ENCODE measurements around the gene CDH4.

Gene CDH4

DNA sequence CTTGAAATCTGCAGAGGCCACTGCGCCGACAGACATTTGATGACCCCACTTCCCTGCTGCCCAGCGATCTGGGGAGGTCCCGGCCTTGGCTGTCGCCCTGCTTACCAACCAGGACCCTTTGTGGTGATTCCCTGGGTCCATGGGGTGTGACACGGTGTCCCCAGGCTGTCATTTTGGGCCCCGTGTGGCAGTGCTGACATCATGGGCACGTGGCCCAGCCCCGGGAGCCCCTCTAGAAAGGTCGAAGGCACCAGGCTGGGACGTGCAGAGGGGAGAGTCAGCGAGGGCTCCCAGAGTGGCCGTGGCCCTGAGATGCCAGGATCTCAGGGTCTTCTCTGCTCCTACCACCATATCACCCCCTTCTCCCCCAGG, 643.6 kb downstream of the CDH4 start:
- DNase-seq (ENCODE audit: extremely low read depth in 1 of 2, low read depth in 1 of 2): no peak

DNA sequence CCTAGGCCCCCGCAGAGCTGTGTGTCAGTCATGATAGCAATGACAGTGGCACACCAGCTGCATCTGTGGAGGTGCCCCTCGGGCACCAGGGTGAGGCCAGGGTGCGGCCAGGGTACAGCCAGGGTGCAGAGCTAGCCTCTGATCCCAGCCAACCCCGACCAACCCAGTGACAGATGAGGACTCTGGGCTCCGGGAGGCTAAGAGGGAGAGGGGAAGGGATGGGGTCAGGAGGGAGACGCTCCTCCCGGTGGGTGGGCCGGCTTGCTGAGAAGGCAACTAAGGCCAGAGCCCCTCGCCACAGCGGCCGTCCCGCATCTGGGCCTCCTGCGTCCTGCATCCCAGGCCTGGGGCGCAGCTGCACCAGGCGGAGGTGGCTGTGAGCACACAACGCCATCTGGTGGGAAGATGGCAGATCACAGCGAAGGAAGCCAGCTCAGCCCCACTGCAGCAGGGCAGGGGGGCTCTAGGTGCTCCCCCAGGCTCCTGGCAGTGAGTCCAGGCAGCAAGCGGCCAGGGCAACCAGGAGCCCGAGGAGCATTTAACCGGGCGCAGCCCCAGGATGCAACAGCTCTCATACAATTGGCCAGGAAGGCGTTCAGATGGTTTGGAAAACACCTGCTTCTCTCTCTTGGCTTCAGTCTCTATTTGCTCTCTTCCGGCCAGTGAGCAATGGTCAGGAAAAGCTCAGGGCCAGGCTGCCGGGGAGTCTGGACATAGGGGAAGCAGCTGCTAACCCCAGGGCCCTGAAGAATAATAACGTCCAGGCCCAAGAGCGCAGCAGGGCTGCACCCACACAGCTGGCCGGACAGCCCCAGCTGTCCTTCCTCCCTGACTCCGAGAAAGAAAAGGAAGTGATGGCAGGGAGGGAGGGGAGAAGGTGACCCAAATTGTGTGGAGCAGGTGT, 644.2 kb downstream of the CDH4 start:
- DNase-seq (ENCODE audit: extremely low read depth in 1 of 2, low read depth in 1 of 2): no peak

- no peak for DNase-seq (ENCODE audit: extremely low read depth in 1 of 2, low read depth in 1 of 2)
Measured at GRCh38 chr20:61897401-61898295, 645.6 kb downstream of the CDH4 start.

DNA sequence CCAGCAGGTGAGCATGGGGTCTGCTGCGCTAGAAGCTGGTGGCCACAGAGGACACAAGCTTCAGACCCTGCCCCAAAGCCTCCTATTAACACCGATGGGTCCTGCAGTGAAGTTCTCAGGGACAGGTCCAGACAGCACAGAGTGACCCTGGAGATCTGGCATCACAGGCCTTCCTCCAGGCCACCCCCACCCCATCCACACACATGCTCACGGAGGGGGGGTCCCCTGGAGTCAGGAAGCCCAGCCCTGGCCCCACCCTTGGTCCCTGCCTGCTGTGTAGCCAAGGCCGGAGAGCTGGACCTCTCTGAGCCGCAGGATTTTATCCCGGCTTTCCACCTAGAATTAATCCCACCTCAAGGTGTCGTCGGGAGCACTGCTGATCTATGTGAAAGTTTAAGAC, 646.3 kb downstream of the CDH4 start:
- DNase-seq (ENCODE audit: extremely low read depth in 1 of 2, low read depth in 1 of 2): no peak

- no peak for DNase-seq (ENCODE audit: extremely low read depth in 1 of 2, low read depth in 1 of 2)
Measured at GRCh38 chr20:61900011-61900944, 648.2 kb downstream of the CDH4 start.

GRCh38 chr20:61900945-61901293, 648.9 kb downstream of the CDH4 start:
- DNase-seq (ENCODE audit: extremely low read depth in 1 of 2, low read depth in 1 of 2): no peak

DNA sequence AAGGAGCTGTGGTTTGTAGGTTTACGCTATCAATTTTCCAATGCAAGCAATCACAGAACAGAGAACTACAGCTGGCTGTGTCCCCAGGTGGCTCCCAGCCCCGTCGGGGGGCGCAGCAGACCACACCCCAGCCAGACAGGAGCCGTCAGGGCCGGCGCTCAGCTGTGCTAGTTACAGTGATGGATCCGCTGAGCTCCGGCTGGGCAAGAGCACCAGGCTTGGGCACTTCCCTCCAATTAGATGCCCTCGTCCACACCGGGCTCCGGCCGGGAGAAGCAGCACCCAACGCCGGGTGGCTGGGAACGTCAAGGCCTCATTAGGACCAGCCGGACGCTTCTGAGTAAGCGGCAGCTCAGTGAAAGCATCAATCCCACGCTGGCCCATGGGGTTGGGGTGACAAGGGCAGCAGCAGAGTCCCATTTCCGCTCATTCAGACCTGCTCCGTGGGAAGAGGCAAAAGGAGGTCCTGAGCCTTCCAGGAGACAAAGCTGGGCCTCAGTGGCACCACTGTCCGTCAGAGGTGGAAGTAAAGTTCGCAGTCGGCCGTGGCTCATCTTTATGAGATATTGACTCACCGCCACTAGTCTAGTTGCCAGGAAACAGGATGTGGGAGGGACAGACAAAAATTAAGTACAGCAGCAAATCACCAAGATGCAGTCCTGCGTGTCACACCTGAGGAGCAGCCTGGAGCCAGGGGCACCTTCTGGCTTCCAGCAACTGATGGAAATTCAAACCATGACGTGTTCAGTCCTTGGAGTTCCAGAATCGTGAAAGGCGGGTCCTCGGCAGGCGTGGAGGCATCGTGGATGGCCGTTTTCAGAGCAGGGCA, 649.5 kb downstream of the CDH4 start:
- DNase-seq (ENCODE audit: extremely low read depth in 1 of 2, low read depth in 1 of 2): no peak

- DNase-seq (ENCODE audit: extremely low read depth in 1 of 2, low read depth in 1 of 2): no peak
Measured at GRCh38 chr20:61902221-61902869, 650.3 kb downstream of the CDH4 start.

DNA sequence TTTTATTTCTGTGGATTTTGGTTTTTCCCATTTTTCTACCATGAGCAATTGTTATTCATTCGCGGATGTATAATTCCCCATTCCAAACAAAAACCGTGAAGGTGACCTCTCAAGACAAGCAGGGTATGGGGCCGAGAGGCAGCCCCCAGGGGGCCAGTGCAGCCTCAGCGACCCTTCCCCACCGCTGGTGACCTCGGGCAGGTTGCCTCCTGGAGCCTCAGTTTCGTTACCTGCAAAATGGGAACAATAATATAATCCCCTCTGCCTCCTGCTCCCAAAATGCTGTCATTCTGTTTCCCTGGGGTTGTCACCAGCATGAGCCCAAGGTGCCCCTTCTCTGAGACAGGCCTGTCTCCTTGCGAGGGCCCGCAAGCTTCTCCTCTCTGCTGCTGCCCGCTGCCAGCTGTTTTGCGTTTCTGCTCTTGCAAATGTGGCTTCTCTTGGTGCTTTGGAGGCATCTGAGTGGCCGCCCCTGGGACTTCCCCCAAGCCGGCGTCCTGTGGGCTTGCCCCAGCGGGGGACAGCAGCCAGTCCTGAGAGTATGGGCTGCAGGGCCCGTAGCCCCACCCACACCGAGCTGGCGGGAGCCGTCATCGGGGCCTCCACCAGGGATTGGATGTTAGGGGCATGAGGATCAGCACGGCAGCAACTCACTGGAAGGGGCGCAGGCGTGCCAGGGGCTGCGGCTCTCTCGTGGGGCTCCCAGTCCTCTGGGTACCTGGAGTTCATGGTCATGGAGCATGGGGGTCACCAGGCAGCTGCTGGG, 651.7 kb downstream of the CDH4 start:
- DNase-seq (ENCODE audit: extremely low read depth in 1 of 2, low read depth in 1 of 2): no peak

DNA sequence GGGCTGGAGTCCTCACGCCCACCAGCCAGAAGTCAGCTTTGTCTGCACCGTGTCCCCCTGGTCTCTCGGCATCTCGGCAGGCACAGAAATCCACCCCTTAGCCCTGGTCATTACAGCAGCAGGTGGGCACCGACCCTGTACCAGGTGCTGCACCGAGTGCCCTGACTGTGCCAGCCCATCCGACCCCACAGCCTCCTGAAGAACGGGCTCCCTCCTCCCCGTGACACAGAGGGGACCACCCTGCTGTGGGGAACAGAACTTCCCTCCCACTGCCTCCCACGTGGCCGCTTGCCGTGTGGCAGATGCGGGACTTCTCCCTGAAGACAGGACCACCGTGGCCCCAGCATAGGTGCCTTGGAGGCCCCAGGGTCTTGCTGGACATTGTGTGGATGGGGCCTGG, 652.4 kb downstream of the CDH4 start:
- no peak for DNase-seq (ENCODE audit: extremely low read depth in 1 of 2, low read depth in 1 of 2)

DNA sequence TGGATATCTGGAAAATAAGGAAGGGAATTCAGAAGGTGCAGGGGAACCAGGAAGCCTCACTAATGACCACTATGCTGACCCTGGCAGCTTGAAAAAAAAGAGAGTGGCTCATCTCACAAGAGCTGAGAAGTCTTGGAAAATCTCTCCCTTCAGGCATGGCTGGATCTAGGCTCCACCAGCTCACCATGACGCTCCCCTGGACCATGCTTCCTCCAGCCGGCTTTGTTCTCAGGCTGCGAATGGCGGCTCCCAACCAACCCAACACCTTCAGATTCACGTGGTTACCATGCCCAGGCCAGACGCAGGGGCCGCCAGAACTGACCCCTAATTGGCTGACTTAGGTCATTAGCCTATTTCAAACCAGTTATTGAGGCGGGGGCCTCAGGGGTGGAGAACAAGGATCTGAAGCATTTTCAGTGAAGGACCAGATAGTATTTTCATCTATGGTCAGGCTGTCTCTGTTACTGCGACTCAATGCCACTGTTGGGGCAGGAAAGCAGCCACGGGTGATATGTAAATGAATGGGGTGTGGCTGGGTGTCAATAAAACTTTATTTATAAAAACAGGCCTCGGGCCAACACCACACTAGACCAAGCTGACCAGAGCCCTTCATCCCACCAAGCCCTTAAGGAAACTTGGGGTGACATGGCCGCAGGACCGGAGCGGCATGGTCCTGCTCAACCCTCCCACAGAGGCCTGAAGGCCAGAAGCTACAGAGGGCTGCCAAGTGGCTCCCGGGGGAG, 653.9 kb downstream of the CDH4 start:
- no peak for DNase-seq (ENCODE audit: extremely low read depth in 1 of 2, low read depth in 1 of 2)

GRCh38 chr20:61907081-61907891, 655.2 kb downstream of the CDH4 start:
- DNase-seq (ENCODE audit: extremely low read depth in 1 of 2, low read depth in 1 of 2): no peak

DNA sequence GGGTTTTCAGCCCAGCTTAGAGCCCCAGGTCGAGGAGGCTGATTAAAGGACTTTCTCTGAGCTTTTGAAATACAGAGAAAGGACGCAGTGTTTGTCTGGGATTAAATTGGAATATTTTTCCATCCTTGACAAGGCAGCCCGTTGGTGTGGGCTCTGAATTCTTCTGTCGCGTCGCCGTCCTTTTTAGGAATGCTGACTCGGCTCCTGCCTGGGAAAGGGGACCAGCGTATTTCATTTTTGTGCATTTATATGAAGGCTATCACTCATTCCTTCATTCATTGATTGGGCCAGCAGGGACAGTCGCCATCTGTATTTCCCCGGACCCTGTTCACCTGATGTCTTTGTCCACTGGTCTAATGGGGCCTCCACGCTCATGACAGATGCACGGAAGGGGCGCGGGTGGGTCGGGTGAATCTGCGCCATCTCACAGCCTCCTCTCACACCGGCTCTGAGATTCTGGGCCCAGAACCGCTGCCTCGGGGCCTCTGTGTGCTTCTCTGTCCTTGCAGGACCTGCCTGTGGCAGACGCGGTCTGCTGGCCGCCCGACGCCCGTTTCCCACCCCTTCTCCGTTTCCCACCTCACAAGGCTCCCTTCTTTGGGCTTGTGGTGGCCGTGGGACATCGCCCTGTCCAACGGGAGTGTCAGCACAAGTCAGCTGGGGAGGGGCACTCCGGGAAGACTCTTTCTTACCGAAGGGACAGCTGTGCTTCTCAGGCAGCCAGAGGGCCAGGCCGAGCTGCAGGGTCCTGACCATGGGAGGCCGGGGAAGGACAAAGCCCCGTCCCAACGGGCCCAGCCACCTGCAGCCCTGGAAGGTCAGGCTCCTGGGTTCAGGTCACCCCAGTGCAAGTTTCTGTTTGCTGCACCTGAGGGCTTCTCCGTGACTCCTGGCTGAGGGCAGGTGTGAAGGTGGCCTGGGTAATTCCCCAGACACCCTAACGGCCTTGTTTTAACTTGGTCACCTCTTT, 656.3 kb downstream of the CDH4 start:
- no peak for DNase-seq (ENCODE audit: extremely low read depth in 1 of 2, low read depth in 1 of 2)

GRCh38 chr20:61909028-61909427, 657.0 kb downstream of the CDH4 start:
- DNase-seq (ENCODE audit: extremely low read depth in 1 of 2, low read depth in 1 of 2): no peak

DNA sequence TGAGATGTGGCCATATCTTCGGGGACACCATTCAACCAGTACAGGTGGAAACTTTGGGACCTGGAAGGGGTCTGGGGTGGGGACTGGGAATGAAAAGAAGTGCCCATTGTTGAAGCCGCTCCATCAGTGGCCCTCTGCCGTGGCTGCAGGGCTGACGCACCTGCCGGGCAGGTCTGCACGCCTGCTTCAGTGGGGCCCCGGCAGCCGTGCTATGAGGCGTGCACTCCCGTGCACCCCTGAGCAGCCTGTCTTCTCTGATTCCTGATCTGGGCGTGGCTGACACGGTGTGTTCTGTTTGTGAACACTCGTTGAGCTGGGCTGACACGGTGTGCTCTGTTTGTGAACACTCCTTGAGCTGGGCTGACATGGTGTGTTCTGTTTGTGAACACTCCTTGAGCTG, 657.8 kb downstream of the CDH4 start:
- DNase-seq (ENCODE audit: extremely low read depth in 1 of 2, low read depth in 1 of 2): no peak

DNA sequence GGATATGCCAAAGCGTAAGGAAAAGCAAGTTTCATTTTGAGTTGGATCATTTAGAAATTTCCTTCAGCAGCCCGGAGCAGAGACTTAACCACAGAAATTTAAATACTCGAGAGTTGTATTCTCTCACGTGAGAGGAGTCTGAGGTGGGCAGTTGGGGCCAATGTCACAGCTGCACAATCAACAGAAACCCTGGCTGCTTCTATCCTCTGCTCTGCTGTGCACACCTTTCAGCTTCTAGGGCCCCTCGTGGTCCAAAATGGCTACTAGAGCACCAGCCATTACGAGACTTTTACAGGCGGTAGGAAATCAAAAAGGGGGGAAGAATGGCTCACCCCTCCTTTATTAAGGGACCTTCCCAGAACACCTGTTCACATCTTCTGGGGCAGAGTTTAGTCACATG, 659.8 kb downstream of the CDH4 start:
- no peak for DNase-seq (ENCODE audit: extremely low read depth in 1 of 2, low read depth in 1 of 2)

Data from activated CD8-positive, alpha-beta memory T cell treated with anti-CD3 and anti-CD28 coated beads for 1 hour (primary cell).